ENCODE measurements around the gene PGAP1.

Gene PGAP1

GRCh38 chr2:196963043-196963442 is 36.5 kb upstream of the PGAP1 start:
- no peaks in the 10 kb centered on the region for H3K4me1 ChIP-seq (ENCODE audit: control insufficient read depth, insufficient read depth, low read length)
- H3K36me3 ChIP-seq (ENCODE audit: control insufficient read depth in 2 of 2, insufficient read depth in 2 of 2, low read length in 2 of 2) = no peaks in the 10 kb centered on the region
- H3K27ac ChIP-seq (ENCODE audit: low read length) = no peak overlapping the region

GRCh38 chr2:196962325-196962724 is 35.8 kb upstream of the PGAP1 start:
- Histone ChIP-seq H3K9ac (ENCODE audit: low read length in 2 of 2) (no peak overlapping the region), H3K4me3 (ENCODE audit: low read length in 2 of 2) (no peak overlapping the region), H3K4me1 (ENCODE audit: control insufficient read depth, insufficient read depth, low read length) (no peaks in the 10 kb centered on the region), H3K36me3 (ENCODE audit: control insufficient read depth in 2 of 2, insufficient read depth in 2 of 2, low read length in 2 of 2) (no peaks in the 10 kb centered on the region), H3K27ac (ENCODE audit: low read length) (no peak overlapping the region), H3K9me3 (ENCODE audit: control insufficient read depth in 2 of 2, low read length in 2 of 2) (no peaks in the 10 kb centered on the region), H3K27me3 (ENCODE audit: control insufficient read depth in 1 of 2, insufficient read depth in 2 of 2, low read length in 2 of 2) (no peaks in the 10 kb centered on the region)

More at GRCh38 chr2:196963043-196963442, 36.5 kb upstream of the PGAP1 start:
- Histone ChIP-seq H3K9me3 (ENCODE audit: control insufficient read depth in 2 of 2, low read length in 2 of 2) (no peaks in the 10 kb centered on the region), H3K9ac (ENCODE audit: low read length in 2 of 2) (no peak overlapping the region), H3K27me3 (ENCODE audit: control insufficient read depth in 1 of 2, insufficient read depth in 2 of 2, low read length in 2 of 2) (no peaks in the 10 kb centered on the region), H3K4me3 (ENCODE audit: low read length in 2 of 2) (no peak overlapping the region)

- no peaks in the 10 kb centered on the region for H3K27me3 ChIP-seq (ENCODE audit: control insufficient read depth in 1 of 2, insufficient read depth in 2 of 2, low read length in 2 of 2)
- H3K36me3 ChIP-seq (ENCODE audit: control insufficient read depth in 2 of 2, insufficient read depth in 2 of 2, low read length in 2 of 2) = no peaks in the 10 kb centered on the region
- H3K4me3 ChIP-seq (ENCODE audit: low read length in 2 of 2) = no peak overlapping the region
- no peaks in the 10 kb centered on the region for H3K9me3 ChIP-seq (ENCODE audit: control insufficient read depth in 2 of 2, low read length in 2 of 2)
- no peaks in the 10 kb centered on the region for H3K4me1 ChIP-seq (ENCODE audit: control insufficient read depth, insufficient read depth, low read length)
- H3K9ac ChIP-seq (ENCODE audit: low read length in 2 of 2) = no peak overlapping the region
- H3K27ac ChIP-seq (ENCODE audit: low read length) = no peak overlapping the region
Observed at GRCh38 chr2:196961889-196962288, 35.4 kb upstream of the PGAP1 start.

- Histone ChIP-seq H3K27ac (ENCODE audit: low read length) (no peak overlapping the region), H3K9me3 (ENCODE audit: control insufficient read depth in 2 of 2, low read length in 2 of 2) (no peaks in the 10 kb centered on the region)
Observed at GRCh38 chr2:196959734-196960338, 33.3 kb upstream of the PGAP1 start.

GRCh38 chr2:196959281-196959680 is 32.8 kb upstream of the PGAP1 start:
- H3K4me1 ChIP-seq (ENCODE audit: control insufficient read depth, insufficient read depth, low read length) = no peaks in the 10 kb centered on the region
- no peak overlapping the region for H3K9ac ChIP-seq (ENCODE audit: low read length in 2 of 2)
- H3K27me3 ChIP-seq (ENCODE audit: control insufficient read depth in 1 of 2, insufficient read depth in 2 of 2, low read length in 2 of 2) = no peaks in the 10 kb centered on the region
- no peaks in the 10 kb centered on the region for H3K9me3 ChIP-seq (ENCODE audit: control insufficient read depth in 2 of 2, low read length in 2 of 2)
- H3K4me3 ChIP-seq (ENCODE audit: low read length in 2 of 2) = no peak overlapping the region
- H3K36me3 ChIP-seq (ENCODE audit: control insufficient read depth in 2 of 2, insufficient read depth in 2 of 2, low read length in 2 of 2) = no peaks in the 10 kb centered on the region
- H3K27ac ChIP-seq (ENCODE audit: low read length) = no peak overlapping the region

More at GRCh38 chr2:196959734-196960338, 33.3 kb upstream of the PGAP1 start:
- no peaks in the 10 kb centered on the region for H3K4me1 ChIP-seq (ENCODE audit: control insufficient read depth, insufficient read depth, low read length)
- no peak overlapping the region for H3K4me3 ChIP-seq (ENCODE audit: low read length in 2 of 2)
- no peak overlapping the region for H3K9ac ChIP-seq (ENCODE audit: low read length in 2 of 2)
- no peaks in the 10 kb centered on the region for H3K27me3 ChIP-seq (ENCODE audit: control insufficient read depth in 1 of 2, insufficient read depth in 2 of 2, low read length in 2 of 2)
- no peaks in the 10 kb centered on the region for H3K36me3 ChIP-seq (ENCODE audit: control insufficient read depth in 2 of 2, insufficient read depth in 2 of 2, low read length in 2 of 2)

- no peak overlapping the region for H3K9ac ChIP-seq (ENCODE audit: low read length in 2 of 2)
- H3K4me3 ChIP-seq (ENCODE audit: low read length in 2 of 2) = no peak overlapping the region
- H3K36me3 ChIP-seq (ENCODE audit: control insufficient read depth in 2 of 2, insufficient read depth in 2 of 2, low read length in 2 of 2) = no peaks in the 10 kb centered on the region
- no peaks in the 10 kb centered on the region for H3K4me1 ChIP-seq (ENCODE audit: control insufficient read depth, insufficient read depth, low read length)
- no peak overlapping the region for H3K27ac ChIP-seq (ENCODE audit: low read length)
- no peaks in the 10 kb centered on the region for H3K9me3 ChIP-seq (ENCODE audit: control insufficient read depth in 2 of 2, low read length in 2 of 2)
- H3K27me3 ChIP-seq (ENCODE audit: control insufficient read depth in 1 of 2, insufficient read depth in 2 of 2, low read length in 2 of 2) = no peaks in the 10 kb centered on the region
Observed at GRCh38 chr2:196957881-196958525, 31.5 kb upstream of the PGAP1 start.

- no peak overlapping the region for H3K4me3 ChIP-seq (ENCODE audit: low read length in 2 of 2)
- H3K27ac ChIP-seq (ENCODE audit: low read length) = no peak overlapping the region
- no peaks in the 10 kb centered on the region for H3K9me3 ChIP-seq (ENCODE audit: control insufficient read depth in 2 of 2, low read length in 2 of 2)
- no peaks in the 10 kb centered on the region for H3K4me1 ChIP-seq (ENCODE audit: control insufficient read depth, insufficient read depth, low read length)
- no peaks in the 10 kb centered on the region for H3K27me3 ChIP-seq (ENCODE audit: control insufficient read depth in 1 of 2, insufficient read depth in 2 of 2, low read length in 2 of 2)
- H3K9ac ChIP-seq (ENCODE audit: low read length in 2 of 2) = no peak overlapping the region
- no peaks in the 10 kb centered on the region for H3K36me3 ChIP-seq (ENCODE audit: control insufficient read depth in 2 of 2, insufficient read depth in 2 of 2, low read length in 2 of 2)
Observed at GRCh38 chr2:196957442-196957841, 30.9 kb upstream of the PGAP1 start.

- Histone ChIP-seq H3K27ac (ENCODE audit: low read length) (no peak overlapping the region), H3K9me3 (ENCODE audit: control insufficient read depth in 2 of 2, low read length in 2 of 2) (no peaks in the 10 kb centered on the region), H3K4me3 (ENCODE audit: low read length in 2 of 2) (no peak overlapping the region), H3K9ac (ENCODE audit: low read length in 2 of 2) (no peak overlapping the region), H3K27me3 (ENCODE audit: control insufficient read depth in 1 of 2, insufficient read depth in 2 of 2, low read length in 2 of 2) (no peaks in the 10 kb centered on the region), H3K4me1 (ENCODE audit: control insufficient read depth, insufficient read depth, low read length) (no peaks in the 10 kb centered on the region), H3K36me3 (ENCODE audit: control insufficient read depth in 2 of 2, insufficient read depth in 2 of 2, low read length in 2 of 2) (no peaks in the 10 kb centered on the region)
Observed at GRCh38 chr2:196956069-196956468, 29.6 kb upstream of the PGAP1 start.

- Histone ChIP-seq H3K27me3 (ENCODE audit: control insufficient read depth in 1 of 2, insufficient read depth in 2 of 2, low read length in 2 of 2) (no peaks in the 10 kb centered on the region), H3K9me3 (ENCODE audit: control insufficient read depth in 2 of 2, low read length in 2 of 2) (no peaks in the 10 kb centered on the region), H3K4me1 (ENCODE audit: control insufficient read depth, insufficient read depth, low read length) (no peaks in the 10 kb centered on the region), H3K27ac (ENCODE audit: low read length) (no peak overlapping the region), H3K36me3 (ENCODE audit: control insufficient read depth in 2 of 2, insufficient read depth in 2 of 2, low read length in 2 of 2) (no peaks in the 10 kb centered on the region), H3K9ac (ENCODE audit: low read length in 2 of 2) (no peak overlapping the region), H3K4me3 (ENCODE audit: low read length in 2 of 2) (no peak overlapping the region)
Observed at GRCh38 chr2:196955036-196955435, 28.5 kb upstream of the PGAP1 start.

GRCh38 chr2:196954001-196954400 is 27.5 kb upstream of the PGAP1 start:
- H3K4me1 ChIP-seq (ENCODE audit: control insufficient read depth, insufficient read depth, low read length) = no peaks in the 10 kb centered on the region

GRCh38 chr2:196952936-196953335 is 26.4 kb upstream of the PGAP1 start:
- Histone ChIP-seq H3K27ac (ENCODE audit: low read length) (no peak overlapping the region), H3K36me3 (ENCODE audit: control insufficient read depth in 2 of 2, insufficient read depth in 2 of 2, low read length in 2 of 2) (no peaks in the 10 kb centered on the region), H3K4me1 (ENCODE audit: control insufficient read depth, insufficient read depth, low read length) (no peaks in the 10 kb centered on the region), H3K4me3 (ENCODE audit: low read length in 2 of 2) (no peak overlapping the region), H3K27me3 (ENCODE audit: control insufficient read depth in 1 of 2, insufficient read depth in 2 of 2, low read length in 2 of 2) (no peaks in the 10 kb centered on the region), H3K9ac (ENCODE audit: low read length in 2 of 2) (no peak overlapping the region), H3K9me3 (ENCODE audit: control insufficient read depth in 2 of 2, low read length in 2 of 2) (no peaks in the 10 kb centered on the region)

More at GRCh38 chr2:196954001-196954400, 27.5 kb upstream of the PGAP1 start:
- Histone ChIP-seq H3K27ac (ENCODE audit: low read length) (no peak overlapping the region), H3K9me3 (ENCODE audit: control insufficient read depth in 2 of 2, low read length in 2 of 2) (no peaks in the 10 kb centered on the region), H3K36me3 (ENCODE audit: control insufficient read depth in 2 of 2, insufficient read depth in 2 of 2, low read length in 2 of 2) (no peaks in the 10 kb centered on the region), H3K27me3 (ENCODE audit: control insufficient read depth in 1 of 2, insufficient read depth in 2 of 2, low read length in 2 of 2) (no peaks in the 10 kb centered on the region), H3K4me3 (ENCODE audit: low read length in 2 of 2) (no peak overlapping the region), H3K9ac (ENCODE audit: low read length in 2 of 2) (no peak overlapping the region)

Data from stomach smooth muscle (tissue), 2 donors.